H1 (cell line): ENCODE results near the gene FUT6. TPM values are rescaled to one million over a fixed set of nuclear protein-coding genes. Genes with fewer than 3 reads are reported as not detected.

Experiments
- CTCF ChIA-PET: fragments of 300-600 bp; sonication (Branson Sonifier 250); formaldehyde crosslinking; loops from one replicate; lab custom pipeline; 2021; ENCODE audit not compliant: partially characterized antibody; lab: Charles Lee
- POLR2A ChIA-PET: fragments of 300-600 bp; sonication (Branson Sonifier 250); formaldehyde crosslinking; loops from one replicate; lab custom pipeline; 2021; ENCODE audit warnings: inconsistent platforms; ENCODE audit not compliant: partially characterized antibody; lab: Charles Lee
- DNase-seq, 2 experiments: peaks; one replicate each; pipeline versions ENCODE4 v3.0.0 to v3.0.0-alpha.2; 2010 to 2022; ENCODE audit warnings: low spot score in 2 of 2, low read depth in 1 of 2, mixed read lengths in 1 of 2
- FAIRE-seq: peaks from 2 replicates; lab custom pipeline; 2011; peaks lifted over from hg19 to GRCh38; lab: Jason Lieb, UNC
- H2AFZ ChIP-seq: 2 replicates; pipeline ENCODE4 v1.8.1; 2012; ENCODE audit warnings: low read length, inconsistent platforms
- H2AK5ac ChIP-seq: 2 replicates; pipeline ENCODE4 v1.6.1; 2013; ENCODE audit warnings: low read depth, low read length
- H2BK120ac ChIP-seq: replicated peaks from 2 replicates; pipeline ENCODE3; 2013; ENCODE audit warnings: low read depth, low read length, inconsistent platforms
- H2BK12ac ChIP-seq: 2 replicates; pipeline ENCODE4 v1.6.1; 2013; ENCODE audit warnings: low read depth, low read length
- H2BK15ac ChIP-seq: 2 replicates; pipeline ENCODE4 v1.6.1; 2013; ENCODE audit warnings: low read length
- H2BK20ac ChIP-seq: 2 replicates; pipeline ENCODE4 v1.6.1; 2013; ENCODE audit warnings: low read length
- H2BK5ac ChIP-seq: 2 replicates; pipeline ENCODE4 v1.6.1; 2013; ENCODE audit warnings: low read depth, low read length
- H3K14ac ChIP-seq: 2 replicates; pipeline ENCODE4 v1.6.1; 2013; ENCODE audit warnings: inconsistent platforms; ENCODE audit not compliant: insufficient read length
- H3K18ac ChIP-seq: 2 replicates; pipeline ENCODE4 v1.6.1; 2013; ENCODE audit warnings: low read length; ENCODE audit errors: extremely low read depth
- H3K23ac ChIP-seq: 2 replicates; pipeline ENCODE4 v1.6.1; 2013; ENCODE audit warnings: inconsistent platforms; ENCODE audit not compliant: insufficient read length
- H3K23me2 ChIP-seq: 2 replicates; pipeline ENCODE4 v1.6.1; 2013; ENCODE audit warnings: low read depth, low read length
- H3K27ac ChIP-seq: 2 replicates; pipeline ENCODE4 v1.6.1; 2011; ENCODE audit warnings: low read depth, low read length, inconsistent platforms
- H3K27me3 ChIP-seq, 4 experiments: replicated peaks in 1 of 4; 1 replicate in 1 of 4; 2 replicates in 3 of 4; pipeline versions ENCODE4 v1.6.1 to v1.8.1; 2011 to 2013; ENCODE audit warnings: low read length in 3 of 4, mild to moderate bottlenecking in 3 of 4, inconsistent platforms in 2 of 4, mixed read lengths in 2 of 4, moderate library complexity in 1 of 4; ENCODE audit not compliant: control insufficient read depth in 3 of 4, insufficient read depth in 3 of 4; ENCODE audit errors: extremely low read depth in 1 of 4
- H3K36me3 ChIP-seq, 4 experiments: 2 replicates each; pipeline versions ENCODE4 v1.6.1 to v1.8.1; 2011 to 2013; ENCODE audit warnings: mild to moderate bottlenecking in 4 of 4, low read length in 3 of 4, moderate library complexity in 2 of 4, control low read depth in 1 of 4, inconsistent platforms in 1 of 4; ENCODE audit not compliant: insufficient read depth in 4 of 4, control insufficient read depth in 2 of 4
- H3K4ac ChIP-seq: replicated peaks from 2 replicates; pipeline ENCODE3; 2013; ENCODE audit warnings: low read length, low read depth, mixed read lengths, inconsistent platforms; ENCODE audit not compliant: insufficient read length
- H3K4me1 ChIP-seq, 4 experiments: replicated peaks in 1 of 4; 1 replicate in 1 of 4; 2 replicates in 3 of 4; pipeline versions ENCODE4 v1.6.1 to v1.8.1; 2011 to 2013; ENCODE audit warnings: low read length in 3 of 4, inconsistent platforms in 2 of 4, mixed read lengths in 1 of 4; ENCODE audit not compliant: insufficient read depth in 4 of 4, control insufficient read depth in 3 of 4
- H3K4me2 ChIP-seq, 2 experiments: 2 replicates each; pipeline versions ENCODE4 v1.6.1 to v1.8.1; 2011 to 2013; ENCODE audit warnings: low read depth in 2 of 2, low read length in 2 of 2, control low read depth in 1 of 2, inconsistent platforms in 1 of 2, mild to moderate bottlenecking in 1 of 2; ENCODE audit not compliant: insufficient read depth in 1 of 2
- H3K4me3 ChIP-seq, 4 experiments: fragments of 200-600, 300-600 bp in 1 of 4; sonication (generic), shearing (Covaris generic), sonication (Bioruptor Twin) in 1 of 4; 2 replicates each; pipeline versions ENCODE4 v1.5.1 to v1.8.1; 2011 to 2016; ENCODE audit warnings: low read length in 4 of 4, low read depth in 3 of 4, control low read depth in 2 of 4, inconsistent platforms in 2 of 4, mild to moderate bottlenecking in 2 of 4, mixed read lengths in 1 of 4, moderate library complexity in 1 of 4; ENCODE audit not compliant: insufficient read depth in 2 of 4; ENCODE audit errors: extremely low read depth in 1 of 4
- H3K56ac ChIP-seq: replicated peaks from 2 replicates; pipeline ENCODE3; 2013; ENCODE audit warnings: low read depth, mild to moderate bottlenecking, mixed read lengths, low read length, inconsistent platforms; ENCODE audit not compliant: insufficient read length
- H3K79me1 ChIP-seq: 2 replicates; pipeline ENCODE4 v1.6.1; 2013; ENCODE audit warnings: low read depth, low read length, control low read depth
- H3K79me2 ChIP-seq, 2 experiments: 2 replicates each; pipeline versions ENCODE4 v1.6.1 to v1.8.1; 2012 to 2013; ENCODE audit warnings: low read length in 2 of 2, mild to moderate bottlenecking in 2 of 2, inconsistent platforms in 1 of 2; ENCODE audit not compliant: insufficient read depth in 2 of 2, control insufficient read depth in 1 of 2
- H3K9ac ChIP-seq, 4 experiments: replicated peaks in 1 of 4; 1 replicate in 1 of 4; 2 replicates in 3 of 4; pipeline versions ENCODE4 v1.6.1 to v1.8.1; 2011 to 2013; ENCODE audit warnings: low read depth in 3 of 4, low read length in 3 of 4, control low read depth in 2 of 4, mild to moderate bottlenecking in 2 of 4, moderate library complexity in 2 of 4, inconsistent platforms in 1 of 4; ENCODE audit errors: extremely low read depth in 1 of 4
- H3K9me3 ChIP-seq, 2 experiments: 2 replicates each; pipeline versions ENCODE4 v1.6.1 to v1.8.1; 2012 to 2013; ENCODE audit warnings: mild to moderate bottlenecking in 2 of 2, moderate library complexity in 2 of 2, control low read depth in 1 of 2, inconsistent platforms in 1 of 2, low read depth in 1 of 2, low read length in 1 of 2, mixed read lengths in 1 of 2; ENCODE audit not compliant: insufficient read depth in 2 of 2
- H4K20me1 ChIP-seq, 2 experiments: replicated peaks in 1 of 2; 2 replicates each; pipeline versions ENCODE3 to v1.8.1; 2011 to 2013; ENCODE audit warnings: inconsistent platforms in 2 of 2, low read length in 2 of 2, mild to moderate bottlenecking in 1 of 2; ENCODE audit not compliant: insufficient read depth in 2 of 2, control insufficient read depth in 1 of 2
- H4K5ac ChIP-seq: 2 replicates; pipeline ENCODE4 v1.6.1; 2013; ENCODE audit warnings: low read length, low read depth, mixed read lengths, inconsistent platforms; ENCODE audit not compliant: insufficient read length
- H4K8ac ChIP-seq: 2 replicates; pipeline ENCODE4 v1.8.0; 2013; ENCODE audit warnings: mild to moderate bottlenecking, moderate library complexity, low read length, inconsistent platforms; ENCODE audit not compliant: insufficient read depth; ENCODE audit errors: extremely low read depth
- H4K91ac ChIP-seq: replicated peaks from 2 replicates; pipeline ENCODE3; 2013; ENCODE audit warnings: low read length, mixed read lengths, inconsistent platforms; ENCODE audit not compliant: insufficient read length
- CHD1 ChIP-seq: IDR thresholded peaks from 2 replicates; pipeline ENCODE4 v1.6.1; 2012; ENCODE audit warnings: low read depth, low read length, improper control_type of control experiment
- CTBP2 ChIP-seq: IDR thresholded peaks from 2 replicates; pipeline ENCODE4 v1.7.0; 2011; ENCODE audit warnings: borderline replicate concordance, mild to moderate bottlenecking, moderate library complexity, mixed read lengths, low read length; ENCODE audit not compliant: insufficient read depth, insufficient read length
- EGR1 ChIP-seq: IDR thresholded peaks from 2 replicates; pipeline ENCODE4 v1.6.1; 2011; ENCODE audit warnings: low read depth, low read length, borderline replicate concordance
- EZH2 ChIP-seq: fragments of 200-600 bp; sonication (generic); IDR thresholded peaks from 2 replicates; pipeline ENCODE4 v1.7.1; 2012; ENCODE audit warnings: low read depth, mild to moderate bottlenecking, moderate library complexity, low read length, inconsistent platforms; ENCODE audit not compliant: severe bottlenecking
- HDAC2 ChIP-seq, 2 experiments: fragments of 300-600 bp in 1 of 2; sonication (generic) in 1 of 2; IDR thresholded peaks; 2 replicates each; pipeline ENCODE4 v1.6.1; 2011 to 2012; ENCODE audit warnings: low read depth in 2 of 2, low read length in 2 of 2, mild to moderate bottlenecking in 2 of 2, moderate library complexity in 2 of 2, borderline replicate concordance in 1 of 2, inconsistent platforms in 1 of 2
- TAF1 ChIP-seq: IDR thresholded peaks from 2 replicates; pipeline ENCODE4 v1.6.1; 2011; ENCODE audit warnings: mild to moderate bottlenecking, low read depth, low read length
- TCF12 ChIP-seq: IDR thresholded peaks from 2 replicates; pipeline ENCODE4 v1.6.1; 2011; ENCODE audit warnings: low read depth, mild to moderate bottlenecking, low read length
- WGBS, 2 experiments: shearing (Covaris generic) in 1 of 2; methylation state at CpG; one replicate each; pipeline versions ENCODE4 v1.1.6 to v1.1.7; 2013 to 2015; ENCODE audit warnings: low lambda C conversion rate in 2 of 2, mixed read lengths in 2 of 2, inconsistent platforms in 1 of 2, low coverage in 1 of 2, missing lambda C conversion rate in 1 of 2; ENCODE audit not compliant: insufficient replicate concordance in 2 of 2, insufficient coverage in 1 of 2, insufficient read length in 1 of 2; ENCODE audit errors: extremely low coverage in 1 of 2, missing lambda C conversion rate in 1 of 2; 5-methylcytosine and 5-hydroxymethylcytosine counted together
- polyA plus RNA-seq, 7 experiments: library from polyadenylated mRNA; depleted of rRNA in 3 of 7; stranded (reverse) in 5 of 7; unstranded in 2 of 7; fragments of >200 nt in 5 of 7; fragments of 200-250 nt in 2 of 7; gene quantifications; 1 replicate in 5 of 7; 2 replicates in 1 of 7; 4 replicates in 1 of 7; pipeline versions ENCODE4 v1.2.1 to v1.2.3, GENCODE V29; 2011 to 2013; ENCODE audit warnings: missing spikeins in 2 of 7, mixed read lengths in 2 of 7
- total RNA-seq: library from RNA; stranded (reverse); fragmentation: NEBNext Ultra II Directional; extraction: Animal tissue kit (Norgen Biotek cat#: 25700); gene quantifications from 2 replicates; pipeline ENCODE4 v1.2.1, GENCODE V29; 2021
- TF ChIP-seq, protein P1 (sequence below): IDR thresholded peaks from 2 replicates; pipeline ENCODE4 v1.6.1; 2012; ENCODE audit warnings: inconsistent platforms
- TF ChIP-seq, protein P2 (sequence below): IDR thresholded peaks from 2 replicates; pipeline ENCODE4 v1.6.1; 2011; ENCODE audit warnings: low read depth, mild to moderate bottlenecking, low read length; ENCODE audit not compliant: insufficient read depth

Gene FUT6
- total and polyA plus RNA-seq, 2 of the 8 experiments (the other 6 are each of a cell fraction or from before 2014, with no cell fraction given): not detected

DNA sequence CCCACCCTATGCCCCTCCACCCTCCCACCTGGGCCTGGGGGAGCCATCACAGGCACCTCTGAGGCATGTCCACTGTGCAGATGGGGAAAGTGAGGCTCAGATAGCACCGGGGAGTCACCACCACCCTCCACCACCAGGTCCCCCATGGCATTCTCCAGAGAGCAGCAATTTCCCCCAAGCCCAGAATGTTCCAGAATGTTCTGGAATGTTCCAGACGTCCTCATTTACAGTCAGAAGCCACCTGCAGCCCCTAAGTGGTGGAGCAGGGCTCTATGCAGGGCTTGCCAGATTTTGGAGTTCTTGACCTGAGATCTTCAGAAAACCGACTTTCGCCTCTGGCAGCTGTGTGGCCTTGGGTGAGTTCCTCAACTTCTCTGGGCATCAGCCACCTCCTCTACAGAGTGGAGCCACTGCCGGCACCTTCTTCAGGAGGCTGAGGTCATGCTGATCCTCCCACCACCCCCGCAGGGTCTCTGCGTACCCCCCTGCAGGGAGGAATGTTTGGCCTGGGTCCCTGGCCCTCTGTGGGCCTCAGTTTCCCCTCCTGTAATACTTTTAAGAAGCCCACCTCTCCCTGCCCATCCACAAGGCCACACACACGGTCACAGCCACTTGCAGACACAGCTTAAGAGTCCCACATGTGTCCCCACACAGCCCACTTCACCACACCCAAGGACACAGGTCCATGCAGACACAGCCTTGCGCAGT is 24.7 kb upstream of the FUT6 start:
- Histone ChIP-seq H2BK15ac (no peak overlapping the region), H3K4me1 (no peaks in the 10 kb centered on the region; a peak in 1 of 7 replicates), H3K23ac (no peak overlapping the region), H3K4me2 (no peak overlapping the region), H2AFZ (no peak overlapping the region), H3K79me2 (no peaks in the 10 kb centered on the region), H4K91ac (peak overlapping the region; percentile 65), H3K27ac (no peak overlapping the region), H3K56ac (no peak overlapping the region), H3K27me3 (peaks cover 0 to 2% (median 1%) of the 10 kb centered on the region in 4 experiments; a peak in 2 of 7 replicates), H4K5ac (no peak overlapping the region), H3K36me3 (no peaks in the 10 kb centered on the region), H3K79me1 (no peaks in the 10 kb centered on the region), H2BK12ac (0 out of 2 replicates have a peak overlapping the region, but pooled peaks have one; percentile 50), H4K8ac (no peak overlapping the region; the same call in 1 of the 2 replicates), H3K14ac (no peak overlapping the region), H3K4ac (no peak overlapping the region), H2BK20ac (no peak overlapping the region), H3K4me3 (no peak overlapping the region), H2BK5ac (0 out of 2 replicates have a peak overlapping the region, but pooled peaks have one; percentile 5), H3K9me3 (no peaks in the 10 kb centered on the region), H2BK120ac (peak overlapping the region; percentile 43), H3K9ac (no peak overlapping the region), H3K23me2 (no peaks in the 10 kb centered on the region), H4K20me1 (no peaks in the 10 kb centered on the region), H3K18ac (no peak overlapping the region), H2AK5ac (no peak overlapping the region; the same call in 1 of the 2 replicates)
- POLR2A ChIA-PET: interaction anchor here (2.1 kb wide), 2 partner anchors 27 to 35 kb away, joined by 6 to 7 read pairs; no protein-coding TSS in a partner anchor
- CTCF ChIA-PET: interaction anchor here (0.6 to 1.7 kb wide), 4 partner anchors 8 to 60 kb away, joined by 3 to 4 read pairs (median 4); no protein-coding TSS in a partner anchor
- no peak for DNase-seq
- 81% methylated on average over 9 of the region's 9 CpGs; no CpG with 5 or more reads in 1 of the 2 experiments for WGBS, 2 experiments
- FAIRE-seq: no peak
- TF ChIP-seq TAF1 (no peak), EGR1 (no peak), EZH2 (no peak), CTBP2 (no peak), CHD1 (no peak), TCF12 (no peak), HDAC2 (IDR thresholded peaks at IDR 0.05; ENCODE audit: borderline replicate concordance in 1 of 2, low read depth in 2 of 2, low read length in 2 of 2) (no peak)
- TF ChIP-seq, protein P1, sequence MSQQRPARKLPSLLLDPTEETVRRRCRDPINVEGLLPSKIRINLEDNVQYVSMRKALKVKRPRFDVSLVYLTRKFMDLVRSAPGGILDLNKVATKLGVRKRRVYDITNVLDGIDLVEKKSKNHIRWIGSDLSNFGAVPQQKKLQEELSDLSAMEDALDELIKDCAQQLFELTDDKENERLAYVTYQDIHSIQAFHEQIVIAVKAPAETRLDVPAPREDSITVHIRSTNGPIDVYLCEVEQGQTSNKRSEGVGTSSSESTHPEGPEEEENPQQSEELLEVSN: no peak
- TF ChIP-seq, protein P2, sequence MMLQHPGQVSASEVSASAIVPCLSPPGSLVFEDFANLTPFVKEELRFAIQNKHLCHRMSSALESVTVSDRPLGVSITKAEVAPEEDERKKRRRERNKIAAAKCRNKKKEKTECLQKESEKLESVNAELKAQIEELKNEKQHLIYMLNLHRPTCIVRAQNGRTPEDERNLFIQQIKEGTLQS: no peak
